ENCODE data around the gene SPTAN1. TPM values are rescaled to one million over a fixed set of nuclear protein-coding genes. Genes with fewer than 3 reads are reported as not detected.

The SPTAN1 gene
- total and polyA plus RNA-seq, 2 donors (not counting 3 experiments of a cell fraction or from before 2014, with no cell fraction given): 408 to 502 TPM

DNA sequence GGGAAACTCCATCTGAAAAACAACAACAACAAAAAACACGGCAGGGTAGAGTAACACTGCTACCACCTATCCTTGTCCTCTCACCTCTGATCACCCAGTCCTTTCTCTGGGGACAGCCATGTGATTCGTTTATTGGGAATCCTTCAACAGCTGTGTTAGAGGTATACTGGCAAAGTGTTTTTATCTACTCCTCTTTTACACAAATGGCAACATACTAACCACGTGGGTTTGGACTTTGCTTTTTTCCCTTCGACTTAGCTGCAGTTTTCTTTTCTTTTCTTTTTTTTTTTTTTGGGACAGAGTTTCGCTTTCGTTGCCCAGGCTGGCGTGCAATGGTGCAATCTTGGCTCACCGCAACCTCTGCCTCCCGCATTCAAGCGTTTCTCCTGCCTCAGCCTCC, 125.4 kb downstream of the SPTAN1 start:
- H3K9ac ChIP-seq (replicated peaks; ENCODE audit: extremely low read depth, insufficient read depth, low read length): no peak overlapping the region
- no peaks in the 10 kb centered on the region for H3K79me2 ChIP-seq (ENCODE audit: control insufficient read depth, insufficient read depth, low read length)
- H3K9me1 ChIP-seq (replicated peaks; ENCODE audit: control insufficient read depth, extremely low read depth, insufficient read depth, low read length): no peaks in the 10 kb centered on the region
- no peaks in the 10 kb centered on the region for H3K4me1 ChIP-seq (ENCODE audit: control insufficient read depth, extremely low read depth, insufficient read depth, low read length)
- intact Hi-C loops (cut with micrococcal nuclease): no loop called here
- H2AFZ ChIP-seq (ENCODE audit: low read depth, low read length): no peak overlapping the region
- H3K27ac ChIP-seq (ENCODE audit: insufficient read depth, low read depth, low read length): no peak overlapping the region
- no peak overlapping the region for H3K4me3 ChIP-seq (replicated peaks in 1 of 3; ENCODE audit: insufficient read depth in 1 of 3, low read depth in 1 of 3, low read length in 3 of 3)
- no peaks in the 10 kb centered on the region for H4K20me1 ChIP-seq (replicated peaks; ENCODE audit: control insufficient read depth, extremely low read depth, insufficient read depth, low read length)
- DNase-seq (ENCODE audit: low read depth, low spot score) (no peak), FAIRE-seq (no peak)
- H3K27me3 ChIP-seq (ENCODE audit: control insufficient read depth in 2 of 2, insufficient read depth in 2 of 2, low read length in 2 of 2): no peaks in the 10 kb centered on the region
- H3K4me2 ChIP-seq (ENCODE audit: insufficient read depth, low read length): no peak overlapping the region
- POLR2A ChIA-PET: no interaction called here
- TF ChIP-seq FOS (IDR thresholded peaks at IDR 0.05; ENCODE audit: borderline replicate concordance, insufficient read depth, low read length) (no peak), EZH2 (IDR thresholded peaks at IDR 0.05; ENCODE audit: borderline replicate concordance, low read depth, low read length, severe bottlenecking) (no peak), POLR2A (IDR thresholded peaks at IDR 0.05; ENCODE audit: low read depth, low read length) (no peak), MYC (IDR thresholded peaks at IDR 0.05; ENCODE audit: low read depth, low read length) (no peak), CTCF (IDR thresholded peaks at IDR 0.05; ENCODE audit: extremely low read depth in 1 of 2, insufficient read depth in 1 of 2, low read depth in 1 of 2, low read length in 2 of 2) (no peak), GATA2 (IDR thresholded peaks at IDR 0.05; ENCODE audit: insufficient read depth, insufficient read length, low read depth, low read length) (no peak), JUN (IDR thresholded peaks at IDR 0.05; ENCODE audit: borderline replicate concordance, insufficient read depth, insufficient read length, low read depth) (no peak), POLR2AphosphoS5 (IDR thresholded peaks at IDR 0.05; ENCODE audit: insufficient read depth, low read depth, low read length) (no peak)
- TF ChIP-seq, protein P1, sequence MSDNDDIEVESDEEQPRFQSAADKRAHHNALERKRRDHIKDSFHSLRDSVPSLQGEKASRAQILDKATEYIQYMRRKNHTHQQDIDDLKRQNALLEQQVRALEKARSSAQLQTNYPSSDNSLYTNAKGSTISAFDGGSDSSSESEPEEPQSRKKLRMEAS (IDR thresholded peaks at IDR 0.05; ENCODE audit: insufficient read depth, insufficient read length): no peak
- H3K36me3 ChIP-seq (ENCODE audit: control insufficient read depth in 2 of 2, extremely low read depth in 1 of 2, insufficient read depth in 2 of 2, low read length in 2 of 2): no peaks in the 10 kb centered on the region
- CTCF ChIA-PET: no interaction called here
- dilution Hi-C loops (cut with MboI; ENCODE audit: extremely low pct_ligation_motif_present, low sequenced_read_pairs): no loop called here
- BruUV-seq (replicated peaks): no TSS peak
- no peaks in the 10 kb centered on the region for H3K9me3 ChIP-seq (replicated peaks; ENCODE audit: control insufficient read depth, insufficient read depth, low read length)

Small RNA genes within 50 kb of the gene (small RNA-seq; reads per million reads assigned to genes)
- gene RNU7-171P (ENCODE audit: insufficient read depth, insufficient read length, low read depth, low replicate concordance): not detected

Other genes starting within 250 kb of the SPTAN1 start
- gene TRUB2, start 230.1 kb upstream of the SPTAN1 start, total RNA-seq: 35.4 and 39.3 TPM in 2 replicates
- gene TRUB2, start 230.1 kb upstream of the SPTAN1 start, polyA plus RNA-seq: 17.6 and 21.1 TPM in 2 replicates
- 44.4 and 46.6 TPM in 2 replicates for gene COQ4, start 229.7 kb upstream of the SPTAN1 start, total RNA-seq
- gene COQ4, start 229.7 kb upstream of the SPTAN1 start, polyA plus RNA-seq: 78.1 and 83.2 TPM in 2 replicates
- gene SLC27A4, start 212.1 kb upstream of the SPTAN1 start, total RNA-seq: 35.0 and 36.9 TPM in 2 replicates
- 29.9 and 31.8 TPM in 2 replicates for gene SLC27A4, start 212.1 kb upstream of the SPTAN1 start, polyA plus RNA-seq
- gene URM1, start 181.2 kb upstream of the SPTAN1 start, total RNA-seq: 100 and 101 TPM in 2 replicates
- gene URM1, start 181.2 kb upstream of the SPTAN1 start, polyA plus RNA-seq: 86.5 and 98.7 TPM in 2 replicates
- 46.8 and 47.9 TPM in 2 replicates for gene CERCAM, start 131.7 kb upstream of the SPTAN1 start, total RNA-seq
- gene CERCAM, start 131.7 kb upstream of the SPTAN1 start, polyA plus RNA-seq: 77.8 and 105 TPM in 2 replicates
- 49.5 and 50.5 TPM in 2 replicates for gene ODF2, start 96.6 kb upstream of the SPTAN1 start, total RNA-seq
- gene ODF2, start 96.6 kb upstream of the SPTAN1 start, polyA plus RNA-seq: 12.8 and 16.7 TPM in 2 replicates
- 20.5 and 22.6 TPM in 2 replicates for gene GLE1, start 47.9 kb upstream of the SPTAN1 start, total RNA-seq
- gene GLE1, start 47.9 kb upstream of the SPTAN1 start, polyA plus RNA-seq: 12.2 and 13.0 TPM in 2 replicates
- 68.5 and 73.6 TPM in 2 replicates for gene DYNC2I2, start 104.3 kb downstream of the SPTAN1 start, total RNA-seq
- gene DYNC2I2, start 104.3 kb downstream of the SPTAN1 start, polyA plus RNA-seq: 82.6 and 88.5 TPM in 2 replicates
- gene SET, start 136.6 kb downstream of the SPTAN1 start, total RNA-seq: 448 and 483 TPM in 2 replicates
- gene SET, start 136.6 kb downstream of the SPTAN1 start, polyA plus RNA-seq: 61.1 and 96.9 TPM in 2 replicates
- gene PKN3, start 149.9 kb downstream of the SPTAN1 start, total RNA-seq: 39.3 and 40.4 TPM in 2 replicates
- gene PKN3, start 149.9 kb downstream of the SPTAN1 start, polyA plus RNA-seq: 27.0 and 29.5 TPM in 2 replicates
- gene ZDHHC12, start 171.5 kb downstream of the SPTAN1 start, total RNA-seq: 28.8 and 31.1 TPM in 2 replicates
- 62.0 and 86.1 TPM in 2 replicates for gene ZDHHC12, start 171.5 kb downstream of the SPTAN1 start, polyA plus RNA-seq
- 23.0 and 24.9 TPM in 2 replicates for gene ZER1, start 219.3 kb downstream of the SPTAN1 start, total RNA-seq
- 29.9 and 45.5 TPM in 2 replicates for gene ZER1, start 219.3 kb downstream of the SPTAN1 start, polyA plus RNA-seq
- 34.9 and 35.1 TPM in 2 replicates for gene TBC1D13, start 234.7 kb downstream of the SPTAN1 start, total RNA-seq
- 41.9 and 43.9 TPM in 2 replicates for gene TBC1D13, start 234.7 kb downstream of the SPTAN1 start, polyA plus RNA-seq

Measured in endothelial cell of umbilical vein (primary cell).